Liver (tissue), 9 donors: Measurements from ENCODE around the gene GALC. TPM values are rescaled to one million over a fixed set of nuclear protein-coding genes. Genes with fewer than 3 reads are reported as not detected.

Experiments used
- DNase-seq: peaks from one replicate; pipeline ENCODE4 v3.0.0-alpha.2; 2017; ENCODE audit warnings: low spot score
- H3K27ac ChIP-seq, 2 donors: one replicate each; pipeline ENCODE4 v1.7.0; 2013; ENCODE audit warnings: inconsistent platforms in 2 of 2, low read length in 2 of 2, control low read depth in 1 of 2, low read depth in 1 of 2, mild to moderate bottlenecking in 1 of 2
- H3K27me3 ChIP-seq, 4 donors: one replicate each; pipeline versions ENCODE4 v1.6.1 to v1.7.0; 2013; ENCODE audit warnings: low read length in 3 of 4, inconsistent platforms in 1 of 4, mild to moderate bottlenecking in 1 of 4, moderate library complexity in 1 of 4; ENCODE audit not compliant: control insufficient read depth in 4 of 4, insufficient read depth in 4 of 4
- H3K36me3 ChIP-seq, 4 donors: one replicate each; pipeline versions ENCODE4 v1.6.1 to v1.7.0; 2013; ENCODE audit warnings: low read length in 3 of 4, mild to moderate bottlenecking in 3 of 4, low read depth in 1 of 4, moderate library complexity in 1 of 4; ENCODE audit not compliant: control insufficient read depth in 4 of 4, insufficient read depth in 3 of 4
- H3K4me1 ChIP-seq, 4 donors: one replicate each; pipeline versions ENCODE4 v1.6.1 to v1.7.0; 2013; ENCODE audit warnings: low read length in 3 of 4, mild to moderate bottlenecking in 3 of 4, moderate library complexity in 1 of 4; ENCODE audit not compliant: control insufficient read depth in 4 of 4, insufficient read depth in 4 of 4
- H3K4me3 ChIP-seq, 3 donors: one replicate each; pipeline versions ENCODE4 v1.6.1 to v1.7.0; 2013; ENCODE audit warnings: low read length in 3 of 3, control low read depth in 1 of 3, low read depth in 1 of 3, mild to moderate bottlenecking in 1 of 3
- H3K9ac ChIP-seq, 2 donors: one replicate each; pipeline ENCODE4 v1.7.0; 2013; ENCODE audit warnings: low read length in 2 of 2, mild to moderate bottlenecking in 2 of 2, moderate library complexity in 2 of 2, control low read depth in 1 of 2, low read depth in 1 of 2
- H3K9me3 ChIP-seq, 4 donors: one replicate each; pipeline versions ENCODE4 v1.6.1 to v1.7.0; 2013; ENCODE audit warnings: low read length in 3 of 4; ENCODE audit not compliant: control insufficient read depth in 4 of 4
- EGR1 ChIP-seq, 2 donors: IDR thresholded peaks; 2 replicates each; pipeline ENCODE4 v1.6.1; 2016 to 2018; ENCODE audit warnings: antibody characterized with exemption in 2 of 2, low read depth in 2 of 2
- FOXA1 ChIP-seq: IDR thresholded peaks from 2 replicates; pipeline ENCODE4 v1.6.1; 2016; ENCODE audit warnings: antibody characterized with exemption
- FOXA2 ChIP-seq: IDR thresholded peaks from 2 replicates; pipeline ENCODE4 v1.6.1; 2016; ENCODE audit warnings: antibody characterized with exemption
- GABPA ChIP-seq, 2 donors: IDR thresholded peaks in 1 of 2; conservative IDR thresholded peaks in 1 of 2; 2 replicates each; pipeline ENCODE4 v1.6.1; 2016; ENCODE audit warnings: antibody characterized with exemption in 2 of 2, mild to moderate bottlenecking in 1 of 2, moderate library complexity in 1 of 2
- HNF4G ChIP-seq: IDR thresholded peaks from 2 replicates; pipeline ENCODE4 v1.6.1; 2016; ENCODE audit warnings: antibody characterized with exemption
- NR2F2 ChIP-seq: IDR thresholded peaks from 2 replicates; pipeline ENCODE4 v1.6.1; 2016; ENCODE audit warnings: antibody characterized with exemption
- REST ChIP-seq: IDR thresholded peaks from 2 replicates; pipeline ENCODE4 v1.6.1; 2016; ENCODE audit warnings: antibody characterized with exemption, mild to moderate bottlenecking
- TAF1 ChIP-seq: conservative IDR thresholded peaks from 2 replicates; pipeline ENCODE4 v1.6.1; 2016; ENCODE audit warnings: antibody characterized with exemption, mild to moderate bottlenecking
- YY1 ChIP-seq: IDR thresholded peaks from 2 replicates; pipeline ENCODE4 v1.6.1; 2016; ENCODE audit warnings: antibody characterized with exemption, mild to moderate bottlenecking
- ZBTB33 ChIP-seq: IDR thresholded peaks from 2 replicates; pipeline ENCODE4 v1.6.1; 2016; ENCODE audit warnings: antibody characterized with exemption
- WGBS: extraction: QIAGEN DNeasy Blood & Tissue Kit; methylation state at CpG from one replicate; pipeline ENCODE4 v1.1.7; 2013; 5-methylcytosine and 5-hydroxymethylcytosine counted together
- polyA plus RNA-seq, 2 donors: library from polyadenylated mRNA; stranded (reverse) in 1 of 2; unstranded in 1 of 2; fragments of 200-250 nt in 1 of 2; fragments of >200 nt in 1 of 2; fragmentation: Nextera tagmentation in 1 of 2; extraction: Ambion mirVana in 1 of 2; gene quantifications; one replicate each; pipeline versions ENCODE4 v1.2.1 to v1.2.3, GENCODE V29; 2013 to 2015
- total RNA-seq, 2 donors: library from RNA; depleted of rRNA; stranded (reverse); fragments of >200 nt; gene quantifications; one replicate each; pipeline ENCODE4 v1.2.3, GENCODE V29; 2014
- TF ChIP-seq, protein P1 (sequence below): fragments of 150-350 bp; IDR thresholded peaks from 2 replicates; pipeline ENCODE4 v1.5.1; 2017; ENCODE audit warnings: improper control_type of control experiment, low read depth, low read length; ENCODE audit not compliant: missing input control
- TF ChIP-seq, protein P2 (sequence below): IDR thresholded peaks from 2 replicates; pipeline ENCODE4 v1.6.1; 2016; ENCODE audit warnings: antibody characterized with exemption
- donor health status: healthy.
- donor health status: healthy.
- donor health status: healthy.
- donor health status: healthy.
- donor health status: healthy.

Gene GALC
- total and polyA plus RNA-seq, 4 donors = 2.8 to 20.8 (median 12.1) TPM

DNA sequence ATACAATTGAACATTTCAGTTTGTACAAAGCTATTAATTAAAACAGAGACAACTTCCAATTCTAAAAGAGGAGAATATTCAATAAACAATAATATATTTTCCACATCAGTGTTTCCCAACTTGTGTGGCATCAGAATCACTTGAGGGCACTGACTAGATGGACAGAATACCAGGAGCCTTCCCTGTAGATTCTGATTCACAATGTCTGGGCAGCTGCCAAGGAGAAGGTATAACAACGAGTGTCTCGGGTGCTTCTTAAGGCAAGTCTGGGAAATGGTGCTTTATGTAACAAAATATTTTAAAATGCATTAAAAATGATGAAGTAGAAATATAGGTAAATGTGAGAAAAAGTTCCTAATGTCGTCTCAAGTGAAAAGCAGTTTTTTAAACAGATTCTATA is 26.2 kb downstream of the GALC start:
- Histone ChIP-seq H3K9me3 (no peaks in the 10 kb centered on the region), H3K9ac (no peak overlapping the region), H3K27me3 (no peaks in the 10 kb centered on the region), H3K36me3 (peaks cover 0 to 10% (median 5%) of the 10 kb centered on the region in 4 donors), H3K4me3 (no peak overlapping the region), H3K4me1 (no peaks in the 10 kb centered on the region), H3K27ac (no peak overlapping the region)
- DNase-seq = no peak
- no peak for TF ChIP-seq TAF1
- TF ChIP-seq, protein P1, sequence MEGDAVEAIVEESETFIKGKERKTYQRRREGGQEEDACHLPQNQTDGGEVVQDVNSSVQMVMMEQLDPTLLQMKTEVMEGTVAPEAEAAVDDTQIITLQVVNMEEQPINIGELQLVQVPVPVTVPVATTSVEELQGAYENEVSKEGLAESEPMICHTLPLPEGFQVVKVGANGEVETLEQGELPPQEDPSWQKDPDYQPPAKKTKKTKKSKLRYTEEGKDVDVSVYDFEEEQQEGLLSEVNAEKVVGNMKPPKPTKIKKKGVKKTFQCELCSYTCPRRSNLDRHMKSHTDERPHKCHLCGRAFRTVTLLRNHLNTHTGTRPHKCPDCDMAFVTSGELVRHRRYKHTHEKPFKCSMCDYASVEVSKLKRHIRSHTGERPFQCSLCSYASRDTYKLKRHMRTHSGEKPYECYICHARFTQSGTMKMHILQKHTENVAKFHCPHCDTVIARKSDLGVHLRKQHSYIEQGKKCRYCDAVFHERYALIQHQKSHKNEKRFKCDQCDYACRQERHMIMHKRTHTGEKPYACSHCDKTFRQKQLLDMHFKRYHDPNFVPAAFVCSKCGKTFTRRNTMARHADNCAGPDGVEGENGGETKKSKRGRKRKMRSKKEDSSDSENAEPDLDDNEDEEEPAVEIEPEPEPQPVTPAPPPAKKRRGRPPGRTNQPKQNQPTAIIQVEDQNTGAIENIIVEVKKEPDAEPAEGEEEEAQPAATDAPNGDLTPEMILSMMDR = no peak
- WGBS = 93% methylated on average over 3 of the region's 3 CpGs

GRCh38 chr14:87961246-87961645 is 31.7 kb downstream of the GALC start:
- Histone ChIP-seq H3K36me3 (peaks cover 0 to 13% (median 4%) of the 10 kb centered on the region in 4 donors), H3K4me3 (no peak overlapping the region), H3K27me3 (no peaks in the 10 kb centered on the region), H3K9ac (no peak overlapping the region), H3K27ac (no peak overlapping the region), H3K9me3 (no peaks in the 10 kb centered on the region), H3K4me1 (no peaks in the 10 kb centered on the region)
- WGBS = 91% methylated on average over 2 of the region's 2 CpGs
- TF ChIP-seq FOXA1 (no peak), GABPA (IDR thresholded peaks at IDR 0.05 in 1 of 2, conservative IDR thresholded peaks at IDR 0.05 in 1 of 2) (no peak), HNF4G (no peak), NR2F2 (no peak), YY1 (no peak), FOXA2 (no peak), EGR1 (IDR thresholded peaks at IDR 0.05; ENCODE audit: low read depth in 2 of 2) (no peak)
- TF ChIP-seq, protein P2, sequence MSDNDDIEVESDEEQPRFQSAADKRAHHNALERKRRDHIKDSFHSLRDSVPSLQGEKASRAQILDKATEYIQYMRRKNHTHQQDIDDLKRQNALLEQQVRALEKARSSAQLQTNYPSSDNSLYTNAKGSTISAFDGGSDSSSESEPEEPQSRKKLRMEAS = no peak
- DNase-seq = no peak

- no peaks in the 10 kb centered on the region for H3K4me1 ChIP-seq
- 89% methylated on average over 5 of the region's 5 CpGs for WGBS
- H3K4me3 ChIP-seq = no peak overlapping the region
- H3K27ac ChIP-seq = no peak overlapping the region
- H3K9me3 ChIP-seq = no peaks in the 10 kb centered on the region
- no peaks in the 10 kb centered on the region for H3K27me3 ChIP-seq
- H3K36me3 ChIP-seq = peaks cover 2 to 13% (median 3%) of the 10 kb centered on the region in 4 donors
- no peak for DNase-seq
- TF ChIP-seq REST (no peak), ZBTB33 (no peak)
- no peak overlapping the region for H3K9ac ChIP-seq
These were observed 32.8 kb downstream of the GALC start for GRCh38 chr14:87960013-87960787.
